Colonic mucosa (tissue), 4 donors: ENCODE data around the gene DSC1. TPM values are rescaled to one million over a fixed set of nuclear protein-coding genes. Genes with fewer than 3 reads are reported as not detected.

Source experiments
- DNase-seq: peaks from one replicate; pipeline ENCODE4 v3.0.0-alpha.2; 2020
- H3K27ac ChIP-seq: fragments of 200-600 bp; one replicate; pipeline ENCODE4 v1.8.0; 2021
- H3K27me3 ChIP-seq: fragments of 200-600 bp; one replicate; pipeline ENCODE4 v1.8.0; 2021
- H3K36me3 ChIP-seq: fragments of 200-600 bp; one replicate; pipeline ENCODE4 v1.8.0; 2021
- H3K4me1 ChIP-seq: fragments of 200-600 bp; one replicate; pipeline ENCODE4 v1.8.0; 2021; ENCODE audit warnings: mild to moderate bottlenecking
- H3K4me3 ChIP-seq: fragments of 200-600 bp; one replicate; pipeline ENCODE4 v1.8.0; 2021
- H3K9ac ChIP-seq, 2 donors: one replicate each; pipeline ENCODE4 v1.7.0; 2013; ENCODE audit warnings: control low read depth in 2 of 2, low read depth in 2 of 2, low read length in 2 of 2
- H3K9me3 ChIP-seq: fragments of 200-600 bp; one replicate; pipeline ENCODE4 v1.8.0; 2021
- CTCF ChIP-seq: fragments of 200-600 bp; IDR thresholded peaks from one replicate; pipeline ENCODE4 v1.8.0; 2022; ENCODE audit warnings: antibody characterized with exemption, mild to moderate bottlenecking
- intact Hi-C: fragments of 100-400 bp; cut with DNase I; formaldehyde crosslinking; loops from one replicate; pipeline ENCODE4 v1.14.1; 2022
- total RNA-seq, 2 donors: library from RNA; stranded (reverse); fragmentation: NEBNext Ultra II Directional in 1 of 2; extraction: Animal tissue kit (Norgen Biotek cat#: 25700) in 1 of 2; gene quantifications; one replicate each; pipeline ENCODE4 v1.2.1, GENCODE V29; 2021
- donor health status: healthy.
- donor health status: DM: no; HTN: no; CAD: no.
- donor health status: DM: no; HTN: no; CAD: no.

DSC1 gene
- total RNA-seq, 2 donors from 2014 or later = 0.05 to 0.17 TPM

GRCh38 chr18:31155498-31155897 is 7.2 kb downstream of the DSC1 start:
- Histone ChIP-seq H3K4me1 (no peaks in the 10 kb centered on the region), H3K9ac (no peak overlapping the region), H3K27me3 (no peaks in the 10 kb centered on the region), H3K36me3 (no peaks in the 10 kb centered on the region), H3K27ac (no peak overlapping the region), H3K9me3 (no peaks in the 10 kb centered on the region), H3K4me3 (no peak overlapping the region)
- DNase-seq = no peak
- TF ChIP-seq CTCF = no peak
- intact Hi-C loops = no loop called here

- Histone ChIP-seq H3K9me3 (no peaks in the 10 kb centered on the region), H3K27me3 (no peaks in the 10 kb centered on the region), H3K4me3 (no peak overlapping the region), H3K36me3 (no peaks in the 10 kb centered on the region), H3K9ac (no peak overlapping the region), H3K27ac (no peak overlapping the region), H3K4me1 (no peaks in the 10 kb centered on the region)
- intact Hi-C loops = no loop called here
- DNase-seq = no peak
- no peak for TF ChIP-seq CTCF
These were observed 8.5 kb downstream of the DSC1 start for GRCh38 chr18:31154181-31154580.

GRCh38 chr18:31149351-31149750 is 13.3 kb downstream of the DSC1 start:
- DNase-seq = no peak
- TF ChIP-seq CTCF = no peak

GRCh38 chr18:31148600-31148999 is 14.1 kb downstream of the DSC1 start:
- no peaks in the 10 kb centered on the region for H3K27me3 ChIP-seq
- no peak overlapping the region for H3K4me3 ChIP-seq
- no peak overlapping the region for H3K9ac ChIP-seq
- no peak for DNase-seq
- H3K27ac ChIP-seq = no peak overlapping the region
- no peaks in the 10 kb centered on the region for H3K4me1 ChIP-seq
- intact Hi-C loops = no loop called here
- H3K9me3 ChIP-seq = no peaks in the 10 kb centered on the region
- no peak for TF ChIP-seq CTCF
- no peaks in the 10 kb centered on the region for H3K36me3 ChIP-seq

More at GRCh38 chr18:31149351-31149750, 13.3 kb downstream of the DSC1 start:
- no peaks in the 10 kb centered on the region for H3K27me3 ChIP-seq
- H3K36me3 ChIP-seq = no peaks in the 10 kb centered on the region
- no peak overlapping the region for H3K4me3 ChIP-seq
- no peaks in the 10 kb centered on the region for H3K9me3 ChIP-seq
- H3K9ac ChIP-seq = no peak overlapping the region
- H3K4me1 ChIP-seq = no peaks in the 10 kb centered on the region
- no peak overlapping the region for H3K27ac ChIP-seq
- intact Hi-C loops = no loop called here

GRCh38 chr18:31146809-31147208 is 15.8 kb downstream of the DSC1 start:
- no peaks in the 10 kb centered on the region for H3K36me3 ChIP-seq
- H3K27me3 ChIP-seq = no peaks in the 10 kb centered on the region
- TF ChIP-seq CTCF = no peak
- H3K9ac ChIP-seq = no peak overlapping the region
- no peak for DNase-seq
- no peak overlapping the region for H3K27ac ChIP-seq
- intact Hi-C loops = no loop called here
- H3K4me1 ChIP-seq = no peaks in the 10 kb centered on the region
- H3K9me3 ChIP-seq = no peaks in the 10 kb centered on the region
- H3K4me3 ChIP-seq = no peak overlapping the region

GRCh38 chr18:31143025-31143424 is 19.6 kb downstream of the DSC1 start:
- no peaks in the 10 kb centered on the region for H3K4me1 ChIP-seq
- no peak overlapping the region for H3K27ac ChIP-seq
- intact Hi-C loops = no loop called here
- H3K36me3 ChIP-seq = no peaks in the 10 kb centered on the region
- DNase-seq = no peak
- H3K27me3 ChIP-seq = no peaks in the 10 kb centered on the region
- H3K9ac ChIP-seq = no peak overlapping the region
- H3K4me3 ChIP-seq = no peak overlapping the region
- H3K9me3 ChIP-seq = no peaks in the 10 kb centered on the region
- no peak for TF ChIP-seq CTCF
